Activated T-cell treated with anti-CD3 and anti-CD28 coated beads, Interleukin-2, amount 50 U/mL, for 72 hours (primary cell): ENCODE measurements around the gene NAXD. TPM values are rescaled to one million over a fixed set of nuclear protein-coding genes. Genes with fewer than 3 reads are reported as not detected.
A peak's percentile ranks its signal among the peaks of the same experiment; 100 is the strongest.
"Not testable (repeated sequence)": the region's sequence is repeated elsewhere in the genome, so short reads cannot be mapped to it uniquely, and the experiment has no call there.

Experiments used
- ATAC-seq, 2 donors: fragments of 150-1000 bp; cut with Tn5 transposase; replicated peaks in 1 of 2; 2 replicates each; pipeline ENCODE4 v1.10.0; 2021; ENCODE audit warnings: moderate library complexity in 2 of 2, mild to moderate bottlenecking in 1 of 2
- DNase-seq, 2 donors: peaks; one replicate each; pipeline ENCODE4 v3.0.0; 2021 to 2022; ENCODE audit warnings: mixed read lengths in 1 of 2
- H3K27ac Mint-ChIP-seq: one replicate; pipeline ENCODE4 v1.8.0; 2022; ENCODE audit warnings: mild to moderate bottlenecking, moderate library complexity, mixed read lengths
- H3K27me3 Mint-ChIP-seq: one replicate; pipeline ENCODE4 v1.8.0; 2022; ENCODE audit warnings: low read depth, mixed read lengths
- H3K36me3 Mint-ChIP-seq, 2 donors: one replicate each; pipeline ENCODE4 v1.8.0; 2022; ENCODE audit warnings: mixed read lengths in 2 of 2, mild to moderate bottlenecking in 1 of 2; ENCODE audit not compliant: insufficient read depth in 2 of 2
- H3K4me1 Mint-ChIP-seq: one replicate; pipeline ENCODE4 v1.8.0; 2022; ENCODE audit warnings: low read depth, mixed read lengths
- H3K4me3 Mint-ChIP-seq, 2 donors: one replicate each; pipeline ENCODE4 v1.8.0; 2022; ENCODE audit warnings: mild to moderate bottlenecking in 2 of 2, mixed read lengths in 2 of 2, moderate library complexity in 2 of 2
- H3K9me3 Mint-ChIP-seq, 2 donors: one replicate each; pipeline ENCODE4 v1.8.0; 2022; ENCODE audit warnings: mixed read lengths in 2 of 2
- total RNA-seq, 2 donors: library from RNA; stranded (reverse); gene quantifications; one replicate each; pipeline ENCODE4 v1.2.3, GENCODE V29; 2022

Gene NAXD
- total RNA-seq, 2 donors from 2014 or later, result 27.4 to 29.4 TPM

- H3K4me3 Mint-ChIP-seq, DNase-seq, H3K9me3 Mint-ChIP-seq, H3K27ac Mint-ChIP-seq, H3K4me1 Mint-ChIP-seq, ATAC-seq, H3K36me3 Mint-ChIP-seq: not testable (repeated sequence)
- H3K27me3 Mint-ChIP-seq, result peaks cover 13% of the 10 kb centered on the region
These were observed 9.1 kb upstream of the NAXD start for GRCh38 chr13:110606281-110606680.

- Mint-ChIP-seq H3K9me3 (no peaks in the 10 kb centered on the region), H3K27me3 (peaks cover 9% of the 10 kb centered on the region), H3K4me1 (peaks cover 14% of the 10 kb centered on the region), H3K36me3 (peaks cover 0 to 2% of the 10 kb centered on the region in 2 donors), H3K4me3 (no peak overlapping the region), H3K27ac (no peak overlapping the region)
- DNase-seq (no peak), ATAC-seq (no peak)
These were observed 7.6 kb upstream of the NAXD start for GRCh38 chr13:110607675-110608224.

- DNase-seq (peak; percentile 11 to 30), ATAC-seq (peak in 1 of 2 donors; percentile 18)
- Mint-ChIP-seq H3K27me3 (no peaks in the 10 kb centered on the region), H3K36me3 (peaks cover 4 to 8% of the 10 kb centered on the region in 2 donors), H3K27ac (peak overlapping the region; percentile 88), H3K4me1 (peaks cover 21% of the 10 kb centered on the region), H3K4me3 (peak overlapping the region; percentile 7 to 46), H3K9me3 (peaks cover 2 to 9% of the 10 kb centered on the region in 2 donors)
These were observed 4.3 kb upstream of the NAXD start for GRCh38 chr13:110610955-110611595.

- Mint-ChIP-seq H3K4me3 (peak overlapping the region; percentile 93 to 95), H3K4me1 (peaks cover 45% of the 10 kb centered on the region), H3K36me3 (peaks cover 4 to 9% of the 10 kb centered on the region in 2 donors), H3K9me3 (peaks cover 2 to 9% of the 10 kb centered on the region in 2 donors), H3K27me3 (no peaks in the 10 kb centered on the region), H3K27ac (peak overlapping the region; percentile 94)
- DNase-seq (no peak), ATAC-seq (no peak)
These were observed 382 bp upstream of the NAXD start for GRCh38 chr13:110615005-110615321.

- peak; percentile 58 to 73 for ATAC-seq
- Mint-ChIP-seq H3K27me3 (no peaks in the 10 kb centered on the region), H3K36me3 (peaks cover 4 to 9% of the 10 kb centered on the region in 2 donors), H3K9me3 (peaks cover 2 to 9% of the 10 kb centered on the region in 2 donors), H3K4me1 (peaks cover 39% of the 10 kb centered on the region), H3K27ac (peak overlapping the region; percentile 89), H3K4me3 (peak overlapping the region; percentile 93 to 95)
- peak; percentile 62 to 66 for DNase-seq
These were observed 1.1 kb downstream of the NAXD start for GRCh38 chr13:110616103-110617101.

GRCh38 chr13:110617321-110618072 is 2.2 kb downstream of the NAXD start:
- H3K27ac Mint-ChIP-seq, result no peak overlapping the region
- peak overlapping the region; percentile 53 to 93 for H3K4me3 Mint-ChIP-seq
- H3K9me3 Mint-ChIP-seq, result peaks cover 2 to 9% of the 10 kb centered on the region in 2 donors
- ATAC-seq (no peak), DNase-seq (no peak)
- H3K27me3 Mint-ChIP-seq, result no peaks in the 10 kb centered on the region
- peaks cover 4 to 9% of the 10 kb centered on the region in 2 donors for H3K36me3 Mint-ChIP-seq
- H3K4me1 Mint-ChIP-seq, result peaks cover 37% of the 10 kb centered on the region

GRCh38 chr13:110618167-110618566 is 2.8 kb downstream of the NAXD start:
- Mint-ChIP-seq H3K27me3 (no peaks in the 10 kb centered on the region), H3K4me3 (no peak overlapping the region), H3K36me3 (peaks cover 8 to 12% of the 10 kb centered on the region in 2 donors), H3K4me1 (peaks cover 44% of the 10 kb centered on the region), H3K27ac (no peak overlapping the region), H3K9me3 (peaks cover 2 to 9% of the 10 kb centered on the region in 2 donors)
- DNase-seq, result no peak
- no peak for ATAC-seq

GRCh38 chr13:110618780-110619179 is 3.4 kb downstream of the NAXD start:
- Mint-ChIP-seq H3K4me3 (no peak overlapping the region), H3K27me3 (no peaks in the 10 kb centered on the region), H3K4me1 (peaks cover 44% of the 10 kb centered on the region), H3K36me3 (peaks cover 6 to 9% of the 10 kb centered on the region in 2 donors), H3K9me3 (peaks cover 0 to 4% of the 10 kb centered on the region in 2 donors), H3K27ac (no peak overlapping the region)
- no peak for ATAC-seq
- DNase-seq, result no peak

- Mint-ChIP-seq H3K27ac (peak overlapping the region; percentile 12), H3K9me3 (no peaks in the 10 kb centered on the region), H3K4me3 (no peak overlapping the region), H3K4me1 (peaks cover 37% of the 10 kb centered on the region), H3K36me3 (peaks cover 4 to 5% of the 10 kb centered on the region in 2 donors), H3K27me3 (no peaks in the 10 kb centered on the region)
- ATAC-seq (no peak), DNase-seq (no peak)
These were observed 5.3 kb downstream of the NAXD start for GRCh38 chr13:110620596-110620995.

GRCh38 chr13:110624766-110625756 is 9.7 kb downstream of the NAXD start:
- ATAC-seq (no peak), DNase-seq (no peak)
- Mint-ChIP-seq H3K9me3 (no peaks in the 10 kb centered on the region), H3K4me3 (no peak overlapping the region), H3K27ac (no peak overlapping the region), H3K36me3 (peaks cover 5 to 7% of the 10 kb centered on the region in 2 donors), H3K4me1 (peaks cover 29% of the 10 kb centered on the region), H3K27me3 (no peaks in the 10 kb centered on the region)

- DNase-seq (no peak), ATAC-seq (no peak)
- Mint-ChIP-seq H3K4me1 (peaks cover 30% of the 10 kb centered on the region), H3K4me3 (no peak overlapping the region), H3K36me3 (peaks cover 5 to 7% of the 10 kb centered on the region in 2 donors), H3K27me3 (no peaks in the 10 kb centered on the region), H3K9me3 (no peaks in the 10 kb centered on the region), H3K27ac (no peak overlapping the region)
These were observed 10.5 kb downstream of the NAXD start for GRCh38 chr13:110625771-110626321.
